Choroid plexus epithelial cell (primary cell): ENCODE data around the gene TUBGCP5.

Source experiments
- DNase-seq: peaks from one replicate; pipeline ENCODE4 v3.0.0-alpha.2; 2010; ENCODE audit warnings: low read depth
- H3K4me3 ChIP-seq: 2 replicates; pipeline ENCODE4 v1.5.1; 2011; ENCODE audit warnings: low read depth, mild to moderate bottlenecking, control low read depth, low read length, moderate library complexity
- CTCF ChIP-seq: conservative IDR thresholded peaks from 2 replicates; pipeline ENCODE4 v1.5.1; 2011; ENCODE audit warnings: low read depth, mild to moderate bottlenecking, control low read depth, inconsistent platforms, low read length, moderate library complexity

The TUBGCP5 gene

GRCh38 chr15:22981051-22981840 is 58.1 kb downstream of the TUBGCP5 start:
- DNase-seq = no peak
- peak overlapping the region; percentile 94 for H3K4me3 ChIP-seq
- TF ChIP-seq CTCF = no peak

DNA sequence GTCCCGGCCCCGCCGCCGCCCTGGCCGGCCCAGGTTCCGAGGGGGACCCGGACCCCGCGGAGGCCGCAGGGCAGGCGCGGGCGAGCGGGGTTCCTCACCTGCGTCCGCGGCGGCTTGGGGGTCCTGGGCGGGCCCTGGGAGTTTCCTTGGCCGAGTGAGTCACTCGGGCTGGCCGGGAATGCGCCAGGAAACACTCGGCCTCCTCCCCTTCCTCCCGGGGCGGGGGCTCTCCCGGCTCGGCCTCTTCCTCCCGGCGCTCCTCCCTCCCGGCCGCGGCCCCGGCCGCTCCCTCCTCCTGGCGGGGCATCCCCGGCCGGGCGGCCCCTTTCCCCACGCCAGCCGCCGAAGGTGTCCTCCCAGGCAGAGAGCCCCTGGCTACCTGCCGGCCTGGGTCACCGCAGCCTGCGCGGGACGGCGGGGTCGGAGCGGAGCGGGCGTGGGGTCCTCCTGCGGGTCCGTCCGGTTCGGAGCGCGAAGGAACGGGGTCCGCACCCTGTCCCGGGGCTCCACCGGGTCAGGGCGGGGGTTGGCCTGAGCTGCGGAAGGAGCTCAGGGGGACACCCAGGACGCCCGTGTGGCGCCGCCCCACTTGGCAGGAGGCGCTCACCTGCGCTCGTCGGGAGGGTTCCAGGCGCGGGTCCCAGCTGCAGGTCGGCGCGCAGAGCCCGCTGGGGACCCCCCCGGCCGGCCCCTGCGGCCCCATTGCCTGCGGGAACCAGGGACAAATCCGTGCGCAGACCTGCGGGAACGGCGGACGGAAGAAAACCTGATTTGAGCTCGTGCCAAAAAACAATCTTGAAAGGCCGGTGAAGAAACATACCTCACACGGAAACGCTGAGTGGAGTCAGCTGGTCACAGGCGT is 58.9 kb downstream of the TUBGCP5 start, which contains the start of gene CYFIP1:
Gene CYFIP1, minus strand, starts transcription at position 180 of the 862 bp plus-strand sequence. CDS start 33,083 bp downstream, outside the sequence.
- peak within 1 kb of the TSS; percentile 94 for H3K4me3 ChIP-seq
- TF ChIP-seq CTCF = no peak
- DNase-seq = peak; percentile 83

DNA sequence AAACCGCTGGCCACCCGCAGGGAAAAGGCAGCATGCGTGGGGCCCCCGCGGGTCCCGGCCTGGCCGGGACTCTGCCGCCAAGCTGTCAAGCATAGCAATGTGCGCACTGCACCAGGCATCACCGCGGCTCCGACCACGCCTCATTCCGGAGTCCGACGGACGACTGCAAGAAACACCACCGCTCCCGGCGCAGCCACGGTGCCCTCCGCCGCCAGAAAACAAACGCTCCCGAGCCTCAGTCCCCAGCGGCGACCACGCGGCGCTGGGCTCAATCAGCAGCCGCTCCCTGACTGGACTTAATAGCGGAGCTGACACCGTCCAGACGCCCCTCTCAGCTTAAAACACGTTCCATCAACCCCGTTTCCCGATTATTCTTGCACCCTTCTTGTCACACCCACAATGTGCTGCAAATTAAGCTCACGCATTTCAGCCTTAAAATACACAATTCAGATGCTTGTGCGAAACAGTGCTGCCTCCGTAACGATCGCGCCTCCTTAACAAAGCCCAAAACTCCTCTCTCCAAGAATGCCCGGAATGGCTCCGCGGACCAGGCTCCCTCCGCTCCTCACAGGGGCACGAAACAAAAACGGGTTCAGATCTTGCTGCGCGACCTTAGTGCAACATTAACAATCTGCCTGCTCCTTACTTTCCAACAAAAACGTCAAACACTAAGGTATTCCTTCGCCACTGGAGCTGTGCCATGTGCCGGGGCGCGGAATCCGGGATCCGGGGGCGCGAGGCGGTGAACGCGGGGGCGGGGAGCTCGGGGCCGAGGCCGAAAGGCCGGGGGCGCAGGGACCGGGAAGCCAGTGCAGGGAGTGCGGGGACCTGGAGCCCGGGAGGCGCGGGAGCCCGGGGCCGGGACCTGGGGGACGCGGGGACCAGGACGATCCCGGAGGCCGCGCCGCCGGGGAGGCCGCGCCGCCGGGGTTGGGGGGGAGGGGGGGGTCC is 59.9 kb downstream of the TUBGCP5 start:
- peak; percentile 57 for DNase-seq
- H3K4me3 ChIP-seq = peak overlapping the region; percentile 94
- TF ChIP-seq CTCF = no peak

- no peak for TF ChIP-seq CTCF
- H3K4me3 ChIP-seq = peak overlapping the region; percentile 94
- DNase-seq = no peak
These were observed 60.6 kb downstream of the TUBGCP5 start for GRCh38 chr15:22978691-22979237.

DNA sequence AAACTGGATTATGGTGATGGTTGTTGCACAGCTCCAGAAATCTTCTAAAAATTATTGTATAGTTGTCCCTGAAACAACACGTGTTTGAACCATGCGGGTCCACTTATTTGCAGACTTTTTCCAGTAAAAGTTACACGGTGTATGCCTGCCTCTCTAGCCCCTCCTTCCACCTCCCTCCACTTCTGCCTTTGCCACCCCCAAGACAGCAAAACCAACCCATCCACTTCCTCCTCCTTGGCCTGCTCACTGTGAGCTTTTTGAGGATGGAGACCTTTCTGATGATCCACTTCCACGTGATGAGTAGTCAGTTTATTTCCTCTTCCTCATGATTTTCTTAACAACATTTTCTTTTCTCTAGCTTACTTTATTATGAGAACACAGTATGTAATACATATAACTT is 64.6 kb downstream of the TUBGCP5 start:
- TF ChIP-seq CTCF = no peak
- no peak overlapping the region for H3K4me3 ChIP-seq
- DNase-seq = no peak

DNA sequence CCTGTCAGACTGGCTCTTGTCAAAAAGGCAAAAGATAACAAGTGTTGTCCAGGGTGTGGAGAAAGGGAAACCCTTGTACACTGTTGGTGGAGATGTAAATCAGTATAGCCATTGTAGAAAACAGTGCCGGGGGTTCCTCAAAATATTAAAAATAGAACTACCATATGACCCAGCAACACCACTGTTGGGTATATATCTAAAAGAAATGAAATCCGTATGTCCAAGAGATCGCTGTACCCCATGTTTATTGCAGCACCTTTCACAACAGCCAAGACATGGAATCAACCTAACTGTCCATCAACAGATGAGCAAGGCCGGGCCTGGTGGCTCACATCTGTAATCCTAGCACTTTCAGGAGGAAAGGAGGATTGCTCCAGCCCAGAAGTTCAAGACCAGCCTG is 65.4 kb downstream of the TUBGCP5 start:
- H3K4me3 ChIP-seq = no peak overlapping the region
- no peak for DNase-seq
- TF ChIP-seq CTCF = no peak
